Activated CD8-positive, alpha-beta T cell treated with anti-CD3 and anti-CD28 coated beads for 36 hours (primary cell): Measurements from ENCODE around the gene PXDN. TPM values are rescaled to one million over a fixed set of nuclear protein-coding genes. Genes with fewer than 3 reads are reported as not detected.

Experiments used
- ATAC-seq: fragments of 200-7000 bp; cut with Tn5 transposase; one replicate; pipeline ENCODE4 v1.10.0; 2021; ENCODE audit warnings: mild to moderate bottlenecking, moderate library complexity
- CTCF ChIA-PET: fragments of 350-600 bp; sonication (Branson Sonifier 250); formaldehyde crosslinking; loops from one replicate; lab custom pipeline; 2021; ENCODE audit warnings: antibody characterized with exemption; lab: Charles Lee
- POLR2A ChIA-PET: fragments of 350-600 bp; sonication (Branson Sonifier 250); formaldehyde crosslinking; loops from one replicate; lab custom pipeline; 2021; ENCODE audit warnings: antibody characterized with exemption; lab: Charles Lee
- DNase-seq: peaks from one replicate; pipeline ENCODE4 v3.0.0-alpha.2; 2020
- H3K27ac Mint-ChIP-seq: one replicate; pipeline ENCODE4 v1.8.0; 2021; ENCODE audit warnings: mild to moderate bottlenecking, mixed read lengths
- H3K27me3 Mint-ChIP-seq: one replicate; pipeline ENCODE4 v1.8.0; 2021; ENCODE audit warnings: mixed read lengths
- H3K36me3 Mint-ChIP-seq: one replicate; pipeline ENCODE4 v1.8.0; 2021; ENCODE audit warnings: low read depth, mixed read lengths
- H3K4me1 Mint-ChIP-seq: one replicate; pipeline ENCODE4 v1.8.0; 2021; ENCODE audit warnings: low read depth, mixed read lengths
- H3K4me3 Mint-ChIP-seq: one replicate; pipeline ENCODE4 v1.8.0; 2021; ENCODE audit warnings: mild to moderate bottlenecking, moderate library complexity, mixed read lengths
- H3K9me3 Mint-ChIP-seq: one replicate; pipeline ENCODE4 v1.8.0; 2021; ENCODE audit warnings: mixed read lengths
- intact Hi-C: fragments of 100-400 bp; cut with micrococcal nuclease; formaldehyde crosslinking; loops from one replicate; pipeline ENCODE4 v1.10.0; 2022
- total RNA-seq, 2 experiments: library from RNA; stranded (reverse); gene quantifications; one replicate each; pipeline ENCODE4 v1.2.3, GENCODE V29; 2021
- TF ChIP-seq, protein P1 (sequence below): fragments of 200-600 bp; IDR thresholded peaks from one replicate; pipeline ENCODE4 v1.8.0; 2022; ENCODE audit warnings: antibody characterized with exemption, mild to moderate bottlenecking

Gene PXDN
- total RNA-seq, 2 experiments from 2014 or later = 0.58 to 0.83 TPM

DNA sequence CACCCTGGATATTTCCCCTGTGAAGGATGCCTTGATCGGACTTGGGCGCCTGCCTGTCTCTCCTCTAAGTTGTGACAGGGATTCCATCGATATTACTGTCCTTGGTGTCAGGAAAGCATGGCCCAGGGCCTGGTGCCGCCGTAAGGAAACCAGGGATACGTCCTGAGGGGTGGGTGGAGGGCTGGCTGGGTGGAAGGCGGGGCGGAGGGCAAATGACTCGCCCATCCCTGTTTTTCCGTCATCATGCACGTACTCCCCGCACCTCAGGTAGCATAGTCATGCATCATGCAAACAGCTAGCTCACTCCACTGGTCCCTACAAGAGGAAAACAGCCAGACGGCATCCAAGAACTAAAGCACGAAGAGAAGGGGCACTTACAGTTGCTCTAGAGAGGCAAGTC lies 57.1 kb downstream of the PXDN start:
- intact Hi-C loops = no loop called here
- Mint-ChIP-seq H3K4me1 (no peaks in the 10 kb centered on the region), H3K27ac (no peak overlapping the region), H3K4me3 (no peak overlapping the region), H3K27me3 (peaks cover 3% of the 10 kb centered on the region), H3K36me3 (no peaks in the 10 kb centered on the region), H3K9me3 (no peaks in the 10 kb centered on the region)
- ATAC-seq (no peak), DNase-seq (no peak)
- ChIA-PET CTCF (no interaction called here), POLR2A (no interaction called here)
- TF ChIP-seq, protein P1, sequence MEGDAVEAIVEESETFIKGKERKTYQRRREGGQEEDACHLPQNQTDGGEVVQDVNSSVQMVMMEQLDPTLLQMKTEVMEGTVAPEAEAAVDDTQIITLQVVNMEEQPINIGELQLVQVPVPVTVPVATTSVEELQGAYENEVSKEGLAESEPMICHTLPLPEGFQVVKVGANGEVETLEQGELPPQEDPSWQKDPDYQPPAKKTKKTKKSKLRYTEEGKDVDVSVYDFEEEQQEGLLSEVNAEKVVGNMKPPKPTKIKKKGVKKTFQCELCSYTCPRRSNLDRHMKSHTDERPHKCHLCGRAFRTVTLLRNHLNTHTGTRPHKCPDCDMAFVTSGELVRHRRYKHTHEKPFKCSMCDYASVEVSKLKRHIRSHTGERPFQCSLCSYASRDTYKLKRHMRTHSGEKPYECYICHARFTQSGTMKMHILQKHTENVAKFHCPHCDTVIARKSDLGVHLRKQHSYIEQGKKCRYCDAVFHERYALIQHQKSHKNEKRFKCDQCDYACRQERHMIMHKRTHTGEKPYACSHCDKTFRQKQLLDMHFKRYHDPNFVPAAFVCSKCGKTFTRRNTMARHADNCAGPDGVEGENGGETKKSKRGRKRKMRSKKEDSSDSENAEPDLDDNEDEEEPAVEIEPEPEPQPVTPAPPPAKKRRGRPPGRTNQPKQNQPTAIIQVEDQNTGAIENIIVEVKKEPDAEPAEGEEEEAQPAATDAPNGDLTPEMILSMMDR = no peak

DNA sequence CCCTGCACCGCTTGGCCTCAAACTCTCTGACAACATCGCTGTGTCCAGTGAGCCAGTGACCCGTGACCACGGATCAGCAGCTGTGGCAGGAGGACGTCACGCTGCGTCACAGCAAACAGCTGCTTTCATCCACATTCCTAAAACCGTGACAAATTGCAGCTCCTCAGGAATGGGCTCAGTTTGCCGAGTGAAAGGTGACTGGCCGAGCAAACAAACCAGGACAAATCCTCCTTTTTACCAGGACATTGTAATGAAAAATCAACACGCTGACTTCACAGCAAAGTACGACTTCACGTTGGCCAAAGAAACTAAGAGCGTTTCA lies 57.6 kb downstream of the PXDN start:
- Mint-ChIP-seq H3K36me3 (no peaks in the 10 kb centered on the region), H3K4me3 (no peak overlapping the region), H3K9me3 (no peaks in the 10 kb centered on the region), H3K27ac (no peak overlapping the region), H3K4me1 (no peaks in the 10 kb centered on the region), H3K27me3 (peaks cover 3% of the 10 kb centered on the region)
- DNase-seq = no peak
- ChIA-PET POLR2A (no interaction called here), CTCF (no interaction called here)
- TF ChIP-seq, protein P1 = no peak
- ATAC-seq = no peak
- intact Hi-C loops = no loop called here

DNA sequence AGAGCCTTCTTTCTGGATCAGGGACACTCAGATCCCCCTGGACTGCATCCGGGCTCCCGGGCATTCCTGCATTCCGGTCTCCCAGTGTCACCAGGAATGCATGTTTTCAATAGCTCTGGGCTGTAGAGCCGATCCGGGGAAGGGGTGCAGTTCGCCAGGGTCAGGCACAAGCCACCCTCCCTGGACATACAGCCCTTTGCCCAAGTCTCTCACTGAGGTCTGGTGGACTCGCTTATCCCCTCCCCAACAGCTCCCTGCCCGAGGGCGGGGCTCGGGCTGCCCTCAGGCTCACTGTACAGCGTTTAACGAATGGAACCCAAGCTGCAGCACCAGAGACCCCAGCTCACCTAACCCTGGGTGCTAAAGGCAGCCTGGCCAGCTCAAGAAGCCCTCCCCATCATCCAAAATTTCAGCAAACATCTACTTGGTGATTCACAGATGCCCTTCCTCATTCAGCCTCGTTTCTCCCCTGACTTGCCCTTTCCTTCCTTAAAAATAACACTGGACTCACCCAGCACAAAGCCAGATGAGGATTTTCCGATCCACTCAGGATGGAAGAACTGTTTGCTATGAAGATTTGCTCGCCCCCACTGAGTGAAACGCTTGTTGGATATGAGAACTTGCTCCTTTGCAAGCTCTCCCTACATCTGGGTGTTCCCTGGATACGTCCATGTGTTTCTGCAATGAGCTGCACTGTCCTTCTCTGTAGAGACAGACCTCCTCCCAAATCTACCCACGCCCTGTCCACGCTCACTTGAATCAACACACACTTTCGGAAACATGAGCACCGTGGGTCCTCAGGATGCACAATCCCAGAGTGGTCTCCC lies 58.1 kb downstream of the PXDN start:
- TF ChIP-seq, protein P1 = no peak
- intact Hi-C loops = no loop called here
- ATAC-seq = no peak
- no peaks in the 10 kb centered on the region for H3K4me1 Mint-ChIP-seq
- ChIA-PET POLR2A (no interaction called here), CTCF (no interaction called here)
- no peaks in the 10 kb centered on the region for H3K36me3 Mint-ChIP-seq
- peaks cover 3% of the 10 kb centered on the region for H3K27me3 Mint-ChIP-seq
- H3K9me3 Mint-ChIP-seq = no peaks in the 10 kb centered on the region
- H3K27ac Mint-ChIP-seq = no peak overlapping the region
- DNase-seq = no peak
- no peak overlapping the region for H3K4me3 Mint-ChIP-seq

DNA sequence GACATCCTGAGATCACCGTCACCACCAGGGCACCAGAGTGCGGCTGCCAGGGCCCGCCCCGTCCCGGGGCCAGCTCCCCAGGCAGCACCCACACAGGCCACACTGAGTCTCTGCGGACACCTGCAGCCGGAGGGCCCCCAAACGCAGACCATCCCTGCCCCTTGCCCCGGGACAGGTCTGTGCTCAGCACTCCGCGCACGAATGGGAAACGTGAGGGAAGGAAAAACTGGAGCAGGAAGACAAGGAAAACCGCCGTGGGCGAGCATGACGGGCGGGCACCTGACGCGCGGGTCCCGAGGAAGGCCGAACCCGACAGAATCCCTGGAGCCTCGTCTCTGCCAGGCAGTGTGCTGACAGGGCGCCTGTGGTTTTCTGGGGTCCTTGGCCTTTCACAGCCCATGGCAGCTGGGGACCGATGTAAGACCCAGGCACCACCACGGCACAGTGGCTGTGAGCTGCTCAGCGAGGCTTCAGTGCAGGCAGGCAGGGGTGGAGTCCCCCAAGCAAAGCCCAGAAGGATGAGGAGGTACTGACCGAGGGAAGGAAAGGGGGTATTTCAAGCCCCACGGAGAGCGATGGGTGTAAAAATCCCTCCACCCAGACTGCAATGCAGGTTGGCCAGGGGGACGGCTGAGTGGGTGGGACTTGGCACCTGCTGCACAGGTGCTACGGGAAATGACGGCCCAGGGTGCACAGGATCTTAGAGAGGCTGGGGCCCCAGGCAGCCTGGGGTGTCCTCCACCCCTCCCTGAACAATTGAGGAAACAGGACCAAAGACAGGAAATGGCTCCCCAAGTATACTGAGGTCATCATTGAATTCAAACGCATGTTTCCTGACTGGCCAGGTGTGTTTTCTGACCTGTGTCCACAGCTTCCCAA lies 59.0 kb downstream of the PXDN start:
- intact Hi-C loops = no loop called here
- H3K9me3 Mint-ChIP-seq = no peaks in the 10 kb centered on the region
- TF ChIP-seq, protein P1 = no peak
- no peak overlapping the region for H3K27ac Mint-ChIP-seq
- peaks cover 3% of the 10 kb centered on the region for H3K27me3 Mint-ChIP-seq
- no peak for ATAC-seq
- H3K4me1 Mint-ChIP-seq = no peaks in the 10 kb centered on the region
- H3K36me3 Mint-ChIP-seq = no peaks in the 10 kb centered on the region
- no peak overlapping the region for H3K4me3 Mint-ChIP-seq
- CTCF ChIA-PET = no interaction called here
- POLR2A ChIA-PET = no interaction called here
- no peak for DNase-seq

DNA sequence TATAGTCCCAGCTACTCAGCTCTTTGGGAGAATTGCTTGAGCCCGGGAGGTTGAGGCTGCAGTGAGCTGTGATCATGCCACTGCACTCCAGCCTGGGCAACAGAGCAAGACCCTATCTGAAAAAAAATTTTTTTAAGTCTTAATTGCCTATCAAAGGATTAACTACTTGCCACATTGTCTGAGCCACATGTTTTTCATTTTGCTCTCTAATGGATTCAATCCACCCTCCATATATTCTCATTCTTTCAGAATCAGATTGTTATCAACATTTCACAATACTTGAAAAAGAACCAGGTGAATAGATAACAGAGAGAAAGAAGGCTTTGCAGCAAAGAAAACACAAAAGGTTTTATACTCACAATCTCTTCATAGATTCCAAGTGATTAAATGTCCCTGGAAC lies 61.0 kb downstream of the PXDN start:
- POLR2A ChIA-PET = interaction anchor here (0.7 kb wide), 1 partner anchor 985 kb away, joined by 3 read pairs; no protein-coding TSS in a partner anchor
- intact Hi-C loops = no loop called here
- Mint-ChIP-seq H3K9me3 (no peaks in the 10 kb centered on the region), H3K27me3 (peaks cover 3% of the 10 kb centered on the region), H3K4me1 (no peaks in the 10 kb centered on the region), H3K27ac (no peak overlapping the region), H3K4me3 (no peak overlapping the region), H3K36me3 (no peaks in the 10 kb centered on the region)
- TF ChIP-seq, protein P1 = no peak
- ATAC-seq = no peak
- no peak for DNase-seq
- CTCF ChIA-PET = no interaction called here
